Pulmonary artery endothelial cell (primary cell): ENCODE data around the gene PSMA3. TPM values are rescaled to one million over a fixed set of nuclear protein-coding genes. Genes with fewer than 3 reads are reported as not detected.

Source experiments
- DNase-seq: peaks from one replicate; pipeline ENCODE4 v3.0.0-alpha.2; 2011; ENCODE audit warnings: low read depth, low spot score
- total RNA-seq: library from RNA; depleted of rRNA; stranded (reverse); fragments of >200 nt; gene quantifications from 2 replicates; pipeline ENCODE4 v1.2.3, GENCODE V29; 2014

The PSMA3 gene
- total RNA-seq, 1 donor from 2014 or later = 166 TPM

DNA sequence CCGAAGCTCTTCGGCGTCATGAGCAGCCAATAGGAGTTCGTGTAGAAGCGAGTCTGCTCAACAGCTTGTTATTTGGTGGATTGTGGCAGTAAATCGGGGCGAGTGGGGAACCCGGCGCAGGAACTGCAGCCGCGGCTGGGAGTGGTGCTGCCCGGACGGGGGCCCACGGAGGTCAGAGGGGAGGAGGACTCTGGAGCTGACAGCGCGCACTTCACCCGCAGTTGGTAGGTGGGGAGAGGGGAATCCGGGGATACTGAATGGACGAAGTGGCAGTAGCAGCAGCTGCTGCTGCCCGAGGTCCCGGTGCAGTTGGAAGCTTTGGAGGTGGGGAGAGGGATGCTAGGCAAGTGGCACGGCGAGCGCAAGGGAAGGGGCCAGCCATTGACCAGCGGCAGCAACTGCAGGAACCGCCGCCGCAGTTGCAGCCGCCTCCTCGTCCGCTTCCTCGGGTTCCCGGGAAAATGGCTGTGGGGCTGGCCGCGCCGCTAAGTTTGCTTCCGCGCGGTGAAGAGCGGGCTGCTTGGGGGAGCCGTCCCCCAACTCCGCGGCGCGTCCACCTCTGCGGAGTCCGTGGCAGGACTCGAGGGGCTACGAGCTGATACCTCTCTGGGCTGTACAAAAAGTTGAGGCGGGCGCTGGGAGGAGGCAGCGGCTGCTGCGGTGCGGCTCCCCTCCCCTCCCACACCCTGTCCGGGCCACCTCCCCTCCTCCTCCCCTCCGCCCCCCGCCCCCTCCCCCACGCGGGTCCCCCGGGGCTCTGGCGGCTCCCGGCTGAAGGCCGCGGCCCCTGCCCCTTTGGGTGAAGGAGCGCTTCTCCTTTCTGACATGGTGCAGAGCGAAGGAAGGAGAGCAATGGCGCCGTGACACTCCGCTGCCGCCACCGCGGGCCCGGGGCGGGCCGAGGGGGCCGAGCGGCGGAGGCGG lies 54.1 kb downstream of the PSMA3 start, which contains the start of gene ARID4A:
Gene ARID4A, plus strand, starts transcription at position 79 of the 924 bp plus-strand sequence. CDS start 1,300 bp downstream, outside the sequence.
- DNase-seq = no peak

DNA sequence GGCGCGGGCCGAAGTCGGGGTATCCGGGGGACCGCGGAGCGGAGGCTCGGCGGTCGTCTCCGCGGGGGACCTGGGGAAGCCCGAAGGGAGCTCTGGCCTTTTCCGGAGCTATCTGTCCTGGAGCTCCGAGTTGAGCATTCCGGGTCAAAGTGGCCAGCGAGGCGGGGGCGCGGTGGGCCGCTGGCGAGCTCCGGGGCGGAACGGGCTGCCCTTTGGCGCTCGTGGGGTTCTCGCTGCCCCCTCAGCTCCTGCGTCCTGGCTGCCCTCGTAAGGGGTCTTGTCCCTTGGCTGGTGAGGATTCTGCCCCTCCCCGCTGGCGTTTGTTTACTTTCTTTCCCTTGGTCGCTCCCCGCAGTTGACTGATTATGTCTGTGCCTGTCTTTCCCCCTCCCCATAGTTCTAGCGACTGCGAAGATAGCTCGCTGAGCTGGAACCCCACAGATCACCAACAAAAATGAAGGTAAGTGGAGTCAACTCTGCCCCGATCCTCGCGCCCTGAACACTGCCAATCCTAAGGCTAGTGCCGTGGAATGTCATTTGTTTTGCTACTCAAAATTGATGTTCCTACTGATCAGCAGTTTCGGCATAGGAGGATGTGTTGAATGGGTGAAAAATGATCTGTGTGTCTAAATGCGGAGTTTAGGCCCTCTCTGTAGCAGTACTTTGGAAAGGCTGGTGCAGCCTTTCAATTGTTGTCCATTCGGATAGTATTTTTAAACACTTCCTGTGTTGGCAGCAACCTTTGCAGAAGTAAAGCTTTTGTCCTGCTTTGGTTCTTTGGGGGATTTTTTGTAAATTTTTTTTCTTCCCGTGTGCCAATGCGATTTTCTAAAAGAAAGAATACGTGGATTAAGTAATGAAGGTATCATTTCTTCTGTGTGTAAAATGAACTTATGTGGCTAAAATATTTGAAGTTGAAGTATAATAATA lies 55.0 kb downstream of the PSMA3 start:
- DNase-seq = no peak

DNA sequence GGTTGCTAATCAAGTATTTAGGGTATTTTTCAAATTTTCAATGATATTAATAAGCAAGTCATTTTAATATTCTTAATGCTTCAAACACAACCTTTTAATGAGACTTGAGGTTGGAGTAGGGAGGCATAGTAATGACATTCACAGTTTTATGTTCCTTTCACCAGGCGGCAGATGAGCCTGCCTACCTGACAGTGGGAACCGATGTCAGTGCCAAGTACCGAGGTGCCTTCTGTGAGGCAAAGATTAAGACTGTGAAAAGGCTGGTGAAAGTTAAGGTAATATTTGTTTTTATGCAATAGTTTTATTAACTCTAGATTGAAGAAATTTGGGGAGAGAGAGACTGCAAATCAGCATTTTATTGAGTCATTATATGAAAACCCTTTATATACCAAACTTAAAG lies 56.8 kb downstream of the PSMA3 start:
- DNase-seq = no peak

DNA sequence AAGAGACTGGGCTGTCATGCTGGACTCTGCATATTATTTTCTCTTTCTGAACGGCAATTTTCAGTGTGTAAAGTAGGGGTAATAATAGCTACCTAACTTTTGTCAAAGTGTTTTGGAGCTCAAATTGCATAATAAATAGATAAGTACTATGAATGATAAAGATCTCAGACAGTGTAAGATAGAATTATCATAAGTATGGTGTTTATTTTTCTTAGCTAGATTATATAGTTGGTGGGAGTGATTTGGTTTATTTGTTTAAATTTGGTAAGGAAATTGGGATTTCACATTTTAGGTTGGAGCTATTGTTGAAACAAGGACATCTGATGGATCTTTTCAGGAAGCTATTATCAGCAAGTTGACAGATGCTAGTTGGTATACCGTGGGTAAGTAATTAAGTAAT lies 61.1 kb downstream of the PSMA3 start:
- DNase-seq = no peak

DNA sequence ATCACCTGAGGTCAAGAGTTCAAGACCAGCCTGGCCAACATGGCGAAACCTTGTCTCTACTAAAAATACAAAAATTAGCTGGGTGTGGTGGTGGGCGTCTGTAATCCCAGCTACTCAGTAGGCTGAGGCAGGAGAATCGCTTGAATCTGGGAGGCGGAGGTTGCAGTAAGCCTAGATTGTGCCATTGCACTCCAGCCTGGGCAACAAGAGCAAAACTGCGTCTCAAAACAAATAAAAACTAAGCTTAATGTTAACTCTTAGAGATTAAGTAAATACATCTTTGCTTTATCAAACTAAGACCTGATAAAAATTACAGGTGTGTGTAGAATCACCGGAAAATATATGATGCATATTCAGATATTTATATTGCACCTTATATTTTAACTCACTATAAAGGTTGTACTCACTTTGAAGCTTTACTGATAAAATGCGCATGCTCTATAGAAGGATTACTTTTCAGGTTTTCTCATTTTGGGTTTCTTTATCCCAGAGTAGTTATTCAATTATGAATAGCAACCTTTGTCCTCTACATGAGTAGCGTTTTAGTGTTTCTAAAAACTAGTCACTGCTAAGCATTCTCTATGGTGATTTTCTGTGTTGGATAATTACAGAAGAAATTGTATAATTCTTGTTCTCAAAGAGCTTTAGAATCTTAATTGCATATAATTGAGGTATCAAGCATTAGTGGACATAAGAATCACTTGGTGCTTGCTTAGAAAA lies 63.1 kb downstream of the PSMA3 start:
- no peak for DNase-seq

DNA sequence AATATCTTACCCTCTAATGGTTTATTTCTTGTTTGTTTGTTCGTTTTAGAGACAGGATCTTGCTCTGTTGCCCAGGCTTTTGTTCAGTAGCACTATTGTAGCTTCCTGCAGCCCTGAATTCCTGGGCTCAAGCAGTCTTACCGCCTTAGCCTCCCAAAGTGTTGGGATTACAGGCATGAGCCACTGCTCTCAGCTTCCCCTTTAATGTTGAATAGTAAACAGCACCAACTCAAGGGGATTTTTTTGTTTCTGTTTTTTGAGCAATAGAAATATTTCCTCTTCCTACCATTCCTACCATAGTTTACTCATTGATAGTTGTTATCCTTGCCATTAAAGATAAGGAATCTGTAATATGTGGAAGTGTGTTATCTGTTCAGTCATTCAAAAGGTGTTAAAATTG lies 64.4 kb downstream of the PSMA3 start:
- no peak for DNase-seq

DNA sequence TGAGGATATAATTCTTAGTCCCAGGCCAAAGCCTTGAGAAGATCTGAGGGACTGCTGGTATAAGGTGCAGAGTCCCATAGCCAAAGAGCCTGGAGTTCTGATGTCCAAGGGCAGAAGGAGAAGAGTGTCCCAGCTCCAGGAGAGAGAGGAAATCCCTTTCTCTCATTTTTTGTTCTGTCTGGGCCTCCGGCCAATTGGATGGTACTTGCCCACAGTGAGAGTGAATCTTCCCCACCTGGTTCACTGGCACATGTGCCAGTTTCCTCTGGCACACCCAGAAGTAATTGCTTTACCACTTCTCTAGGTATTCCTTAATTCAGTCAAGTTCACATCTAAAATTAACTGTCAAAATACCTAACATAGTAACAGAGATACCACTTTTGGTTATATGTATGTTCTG lies 69.1 kb downstream of the PSMA3 start:
- DNase-seq = no peak

DNA sequence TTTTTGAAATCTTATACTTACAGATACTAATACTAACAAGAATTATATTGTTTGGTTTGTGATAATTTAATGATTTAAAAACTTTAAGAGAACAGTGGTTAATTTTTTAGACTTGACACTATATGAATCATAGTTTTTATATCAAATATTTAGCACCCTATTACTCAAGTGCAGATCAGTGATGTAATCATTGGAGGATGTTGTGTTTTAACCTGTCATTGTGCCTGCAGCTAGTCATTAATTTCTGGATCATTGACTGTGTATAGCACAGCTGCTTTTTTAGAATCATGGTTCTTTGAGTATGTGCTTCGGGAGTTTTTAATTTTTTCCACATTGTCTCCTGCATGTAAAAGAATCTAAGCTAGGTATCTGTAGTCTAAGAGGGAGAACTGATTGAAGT lies 71.0 kb downstream of the PSMA3 start:
- no peak for DNase-seq

Other genes starting within 250 kb of the PSMA3 start
- gene ARMH4, start 92.6 kb upstream of the PSMA3 start, total RNA-seq = 1.5 and 2.1 TPM in 2 replicates
- 40.3 and 44.7 TPM in 2 replicates for gene ACTR10, start 44.7 kb upstream of the PSMA3 start, total RNA-seq
- gene ARID4A, start 53.7 kb downstream of the PSMA3 start, total RNA-seq = 9.4 and 13.4 TPM in 2 replicates
- gene TOMM20L, start 151.1 kb downstream of the PSMA3 start, total RNA-seq = not detected in 2 replicates
- gene TIMM9, start 182.7 kb downstream of the PSMA3 start, total RNA-seq = 18.5 and 22.1 TPM in 2 replicates
- 19.3 and 27.8 TPM in 2 replicates for gene KIAA0586, start 182.9 kb downstream of the PSMA3 start, total RNA-seq